C1 segment of cervical spinal cord (tissue), 14 donors: ENCODE results near the gene TMEM255B.
"Not testable (repeated sequence)": the region's sequence is repeated elsewhere in the genome, so short reads cannot be mapped to it uniquely, and the experiment has no call there.

ENCODE experiments used
- DNase-seq, 14 donors: peaks; one replicate each; lab custom pipeline; 2025; lab: John Stamatoyannopoulos, UW

The TMEM255B gene

GRCh38 chr13:113785051-113786010, 26.3 kb downstream of the TMEM255B start:
- DNase-seq, result no peak

DNA sequence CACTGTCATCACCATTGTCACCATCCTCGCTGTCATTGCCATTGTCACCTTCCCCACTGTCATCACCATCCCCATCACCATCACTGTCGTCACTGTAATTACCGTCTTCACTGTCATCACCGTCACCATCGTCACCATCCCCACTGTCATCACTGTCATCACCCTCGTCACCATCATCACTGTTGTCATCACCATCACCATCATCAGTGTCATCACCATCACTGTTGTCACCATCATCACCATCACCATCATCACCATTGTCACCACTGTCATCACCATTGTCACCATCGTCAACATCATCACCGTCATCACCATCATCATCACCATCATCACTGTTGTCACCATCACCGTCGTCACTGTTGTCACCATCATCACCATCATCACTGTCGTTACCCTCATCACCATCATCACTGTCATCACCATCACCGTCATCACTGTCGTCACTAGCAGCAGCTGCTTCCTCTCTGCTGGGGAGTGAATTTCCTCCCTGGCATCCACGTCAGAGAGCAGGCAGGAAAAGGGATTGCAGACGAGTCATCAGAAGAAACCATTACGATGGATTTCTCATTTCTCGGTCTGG, 27.3 kb downstream of the TMEM255B start:
- no peak for DNase-seq

DNA sequence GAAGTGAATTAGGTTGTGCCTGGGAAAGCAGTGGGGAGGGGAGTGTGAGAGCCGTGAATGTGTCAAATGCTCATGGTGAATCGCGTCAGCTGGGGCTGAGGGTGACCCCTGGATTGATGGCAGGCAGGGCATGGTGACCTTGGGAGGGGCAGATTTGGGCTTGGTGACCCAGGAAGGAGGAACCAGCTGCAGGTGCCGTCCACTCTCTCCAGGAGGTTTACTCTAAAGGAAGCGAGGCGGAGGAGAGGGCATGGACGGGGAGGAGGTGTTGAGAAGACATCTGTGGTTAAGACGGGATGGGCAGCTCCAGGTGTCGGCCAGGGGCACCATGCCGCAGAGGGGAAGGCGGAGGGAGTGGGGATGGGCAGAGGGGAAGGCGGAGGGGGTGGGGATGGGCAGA, 28.7 kb downstream of the TMEM255B start:
- no peak for DNase-seq

- no peak for DNase-seq
Observed at GRCh38 chr13:113788413-113789135, 29.5 kb downstream of the TMEM255B start.

- no peak for DNase-seq
Observed at GRCh38 chr13:113789167-113789566, 30.1 kb downstream of the TMEM255B start.

- DNase-seq, result not testable (repeated sequence)
Observed at GRCh38 chr13:113789931-113790330, 30.9 kb downstream of the TMEM255B start.

DNA sequence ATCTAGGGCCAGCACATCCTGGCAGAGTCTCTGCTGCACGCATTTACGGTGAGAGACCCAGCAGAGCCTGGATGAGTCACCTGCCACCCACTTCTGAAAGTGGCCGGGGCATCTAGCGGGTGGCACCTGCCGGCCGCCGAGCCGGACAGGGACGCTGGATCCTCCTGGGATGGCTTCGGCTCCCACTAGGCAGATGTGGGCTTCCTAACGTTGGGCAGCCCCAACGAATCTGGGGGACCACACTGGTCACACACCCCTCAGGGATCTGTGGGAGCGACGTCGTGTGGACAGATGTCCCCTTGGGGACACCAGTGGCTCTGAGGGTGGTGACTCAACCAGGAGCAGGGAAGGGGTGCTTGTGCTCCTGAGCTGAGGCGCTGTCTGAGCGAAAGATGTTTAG, 32.2 kb downstream of the TMEM255B start:
- DNase-seq, result no peak

GRCh38 chr13:113791761-113792160, 32.7 kb downstream of the TMEM255B start:
- no peak for DNase-seq

DNA sequence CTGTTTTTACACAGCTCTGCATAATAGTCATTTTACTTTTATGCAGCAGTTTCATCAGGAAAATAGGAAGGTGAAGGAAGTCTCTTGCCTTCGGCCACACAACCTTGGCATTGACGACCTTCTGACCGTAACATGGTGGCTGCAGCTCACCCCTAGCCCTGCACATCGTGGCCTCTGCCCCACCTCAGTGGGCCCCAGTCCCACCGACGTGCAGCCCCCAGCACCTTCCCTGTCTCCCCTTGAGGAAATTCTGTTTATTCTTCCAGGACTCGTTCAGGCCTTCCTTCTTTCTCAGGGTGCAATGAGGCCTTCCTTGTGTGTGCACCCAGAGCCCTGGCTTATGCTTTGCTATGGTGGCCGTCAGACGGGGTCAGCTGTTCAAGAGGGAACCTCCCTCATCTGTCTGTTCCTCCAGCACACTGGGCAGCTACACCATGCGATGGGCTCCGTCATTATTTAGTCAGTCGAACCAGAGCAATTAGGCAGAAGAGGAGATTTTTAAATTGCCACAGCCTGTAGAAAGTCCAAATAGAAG, 33.3 kb downstream of the TMEM255B start:
- no peak for DNase-seq

GRCh38 chr13:113792886-113793717, 34.1 kb downstream of the TMEM255B start:
- DNase-seq, result no peak

GRCh38 chr13:113793718-113794085, 34.7 kb downstream of the TMEM255B start:
- DNase-seq, result no peak

DNA sequence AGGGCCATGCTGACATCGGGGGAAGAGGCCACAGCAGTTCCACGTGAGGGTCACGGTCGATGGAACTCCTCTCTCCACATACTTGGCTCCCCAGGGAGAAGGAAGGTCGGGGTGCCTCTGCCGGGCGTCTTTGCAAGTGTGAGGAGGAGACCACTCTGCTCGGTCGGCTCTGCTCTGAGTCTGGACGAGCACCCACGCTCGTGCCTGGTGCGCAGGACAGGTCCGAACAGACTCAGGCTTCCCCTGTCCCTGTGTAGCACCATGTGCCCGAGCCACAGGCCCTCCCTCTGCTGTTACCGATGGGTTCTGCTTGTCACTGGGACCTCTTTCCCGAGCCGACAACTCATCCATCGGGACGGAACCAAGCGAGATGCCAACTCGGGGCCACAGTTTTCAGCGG, 35.1 kb downstream of the TMEM255B start:
- no peak for DNase-seq

DNA sequence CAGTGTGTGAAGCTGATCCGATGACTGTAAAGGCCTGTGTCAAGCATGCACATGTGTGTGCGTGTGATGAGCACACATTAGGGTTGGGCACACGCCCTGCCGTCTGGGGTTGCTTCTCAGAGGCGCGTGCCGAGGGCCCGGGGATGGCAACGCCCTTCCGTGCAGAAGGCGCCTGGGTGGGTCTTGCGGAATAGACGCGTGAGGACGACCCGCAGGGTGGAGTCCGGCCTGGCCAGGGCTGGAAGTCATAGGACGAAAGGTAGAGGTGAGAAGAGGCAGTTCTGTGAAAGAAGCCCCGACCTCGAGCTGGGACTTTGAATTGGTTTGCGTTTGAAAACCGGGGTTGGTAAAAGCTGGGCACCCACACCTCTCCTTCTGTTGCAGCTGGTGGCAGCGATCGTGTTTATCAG, 35.7 kb downstream of the TMEM255B start:
- no peak for DNase-seq

DNA sequence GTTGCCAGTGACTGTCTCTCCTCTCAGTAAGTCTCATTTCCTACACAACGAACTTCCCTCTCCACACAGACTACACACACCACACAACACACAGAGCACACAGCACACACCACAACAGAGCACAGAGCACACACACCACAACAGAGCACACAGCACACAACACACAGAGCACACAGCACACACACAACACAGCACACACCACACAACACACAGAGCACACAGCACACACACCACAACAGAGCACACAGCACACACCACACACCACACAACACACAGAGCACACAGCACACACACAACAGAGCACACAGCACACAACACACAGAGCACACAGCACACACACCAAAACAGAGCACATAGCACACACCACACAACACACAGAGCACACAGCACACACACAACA, 36.3 kb downstream of the TMEM255B start:
- DNase-seq, result not testable (repeated sequence)

DNA sequence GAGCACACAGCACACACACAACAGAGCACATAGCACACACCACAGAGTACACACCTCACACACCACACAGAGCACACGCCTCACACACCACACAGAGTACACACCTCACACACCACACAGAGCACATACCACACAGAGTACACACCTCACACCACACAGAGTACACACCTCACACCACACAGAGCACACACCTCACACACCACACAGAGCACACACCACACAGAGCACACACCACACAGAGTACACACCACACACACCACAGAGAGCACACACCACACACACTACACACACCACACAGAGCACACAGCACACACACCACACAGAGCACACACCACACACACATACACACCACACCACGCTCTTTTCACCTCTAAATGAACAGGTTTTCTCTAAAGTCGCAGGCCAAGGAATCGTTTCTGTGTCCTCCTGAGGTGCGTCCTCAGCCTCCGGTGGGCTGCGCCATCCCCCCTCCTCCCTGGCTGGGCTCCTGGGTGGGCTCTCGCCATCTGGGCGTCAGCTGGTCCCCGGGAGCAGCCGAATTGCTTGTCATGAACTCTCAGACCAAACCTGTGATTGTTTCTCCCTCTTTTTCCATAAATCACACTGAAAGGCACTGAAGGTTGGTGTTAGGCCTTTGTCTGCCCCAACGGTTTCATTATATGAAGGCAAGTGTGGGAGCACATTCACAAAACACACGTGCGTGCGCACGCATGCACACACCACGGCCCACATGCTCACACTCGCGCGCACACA, 37.4 kb downstream of the TMEM255B start:
- DNase-seq, result no peak

- DNase-seq, result no peak
Observed at GRCh38 chr13:113796964-113797676, 38.1 kb downstream of the TMEM255B start.

DNA sequence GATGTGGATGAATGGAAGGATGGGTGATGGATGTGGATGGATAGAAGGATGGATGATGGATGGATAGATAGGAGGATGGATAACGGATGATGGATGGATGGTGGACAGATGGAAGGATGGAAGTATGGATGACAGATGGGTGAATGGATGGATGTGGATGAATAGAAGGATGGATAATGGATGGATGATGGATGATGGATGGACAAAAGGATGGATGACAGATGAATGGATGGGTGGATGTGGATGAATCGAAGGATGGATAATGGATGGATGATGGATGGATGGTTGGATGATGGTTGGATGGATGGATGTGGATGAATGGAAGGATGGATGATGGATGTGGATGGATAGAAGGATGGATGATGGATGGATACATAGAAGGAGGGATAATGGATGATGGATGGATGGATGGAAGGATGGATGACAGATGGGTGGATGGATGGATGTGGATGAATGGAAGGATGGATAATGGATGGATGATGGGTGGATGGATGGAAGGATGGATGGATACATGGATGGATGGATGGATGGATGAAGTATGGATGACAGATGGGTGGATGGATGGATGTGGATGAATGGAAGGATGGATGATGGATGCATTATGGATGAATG, 39.3 kb downstream of the TMEM255B start:
- DNase-seq, result no peak

GRCh38 chr13:113800576-113800926, 41.5 kb downstream of the TMEM255B start:
- DNase-seq, result no peak

DNA sequence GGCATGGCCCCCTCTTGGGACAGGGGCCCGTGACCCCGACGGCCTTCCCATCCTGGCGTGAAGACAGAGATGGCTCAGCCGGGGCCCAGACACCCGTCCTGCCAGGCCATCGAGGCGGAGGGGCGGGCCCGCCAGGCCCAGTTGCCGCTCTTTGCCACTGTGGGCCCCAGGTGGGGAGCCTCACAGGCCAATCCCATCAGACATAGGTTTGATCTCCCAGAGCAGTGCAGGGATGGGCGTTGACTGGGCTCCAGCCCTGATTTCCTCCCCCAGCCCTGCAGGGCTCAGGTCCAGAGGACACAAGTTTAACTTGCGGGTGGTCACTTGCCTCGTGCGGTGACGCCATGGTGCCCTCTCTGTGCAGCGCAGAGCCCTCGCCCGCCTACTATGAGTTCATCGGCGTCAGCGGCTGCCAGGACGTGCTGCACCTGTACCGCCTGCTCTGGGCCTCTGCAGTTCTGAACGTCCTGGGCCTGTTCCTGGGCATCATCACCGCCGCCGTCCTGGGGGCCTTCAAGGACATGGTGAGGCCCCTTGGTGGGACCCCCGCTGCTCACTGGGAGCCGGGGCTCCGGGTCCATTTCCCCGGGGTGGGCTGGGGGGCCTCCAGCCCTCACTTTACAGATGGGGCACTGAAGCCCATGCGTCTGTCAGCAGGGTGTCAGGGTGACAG, 42.4 kb downstream of the TMEM255B start:
- no peak for DNase-seq
